Measurements from ENCODE around the gene STUB1.

DNA sequence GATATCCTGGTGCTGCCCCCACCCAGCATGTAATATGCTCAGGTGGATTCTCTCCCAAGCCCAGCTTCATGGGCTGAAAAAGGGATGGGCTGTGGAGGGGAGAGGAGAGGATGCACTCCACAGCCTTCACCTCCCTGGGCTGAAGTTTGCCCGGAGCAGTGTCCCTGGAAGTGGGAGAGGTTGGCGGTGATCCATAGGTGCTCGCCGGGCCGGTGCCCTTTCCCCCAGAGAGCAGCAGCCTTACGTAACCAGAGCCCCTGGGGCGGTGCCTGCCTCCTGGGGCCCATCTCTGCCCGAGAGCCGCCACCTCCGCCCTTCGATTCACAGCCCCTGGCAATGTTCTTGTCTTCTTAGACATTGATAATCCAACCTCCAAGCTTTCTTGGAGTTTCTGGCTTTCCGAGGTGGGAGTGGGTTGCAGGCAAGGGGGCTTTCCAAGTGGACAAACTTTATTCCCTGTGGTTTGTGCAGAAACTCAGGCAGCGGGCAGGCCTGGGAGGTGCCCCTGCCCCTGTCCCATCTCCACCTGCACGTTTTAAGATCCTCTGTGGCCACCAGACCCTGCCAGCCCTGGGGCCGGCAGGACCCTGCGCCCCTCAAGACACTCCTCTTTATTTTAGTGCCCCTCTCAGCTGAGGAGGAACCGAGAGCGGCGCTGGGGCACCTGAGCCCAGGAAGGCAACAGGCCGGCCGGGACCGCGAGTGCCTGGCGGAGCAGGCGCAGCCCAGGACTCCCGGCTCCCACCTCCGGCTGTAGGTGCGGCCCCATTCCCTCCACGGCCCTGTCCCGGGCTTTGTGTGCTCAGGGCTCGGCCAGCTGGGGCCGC lies 34.1 kb upstream of the STUB1 start:
- TF ChIP-seq, protein P1, sequence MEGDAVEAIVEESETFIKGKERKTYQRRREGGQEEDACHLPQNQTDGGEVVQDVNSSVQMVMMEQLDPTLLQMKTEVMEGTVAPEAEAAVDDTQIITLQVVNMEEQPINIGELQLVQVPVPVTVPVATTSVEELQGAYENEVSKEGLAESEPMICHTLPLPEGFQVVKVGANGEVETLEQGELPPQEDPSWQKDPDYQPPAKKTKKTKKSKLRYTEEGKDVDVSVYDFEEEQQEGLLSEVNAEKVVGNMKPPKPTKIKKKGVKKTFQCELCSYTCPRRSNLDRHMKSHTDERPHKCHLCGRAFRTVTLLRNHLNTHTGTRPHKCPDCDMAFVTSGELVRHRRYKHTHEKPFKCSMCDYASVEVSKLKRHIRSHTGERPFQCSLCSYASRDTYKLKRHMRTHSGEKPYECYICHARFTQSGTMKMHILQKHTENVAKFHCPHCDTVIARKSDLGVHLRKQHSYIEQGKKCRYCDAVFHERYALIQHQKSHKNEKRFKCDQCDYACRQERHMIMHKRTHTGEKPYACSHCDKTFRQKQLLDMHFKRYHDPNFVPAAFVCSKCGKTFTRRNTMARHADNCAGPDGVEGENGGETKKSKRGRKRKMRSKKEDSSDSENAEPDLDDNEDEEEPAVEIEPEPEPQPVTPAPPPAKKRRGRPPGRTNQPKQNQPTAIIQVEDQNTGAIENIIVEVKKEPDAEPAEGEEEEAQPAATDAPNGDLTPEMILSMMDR (IDR thresholded peaks at IDR 0.05; ENCODE audit: low read length): no peak
- no peak for TF ChIP-seq EZH2 (IDR thresholded peaks at IDR 0.05; ENCODE audit: borderline replicate concordance, low read length)

Measured in OCI-LY1 (cell line).